DMS79 (cell line): Measurements from ENCODE around the gene RAD51B.
A peak's percentile ranks its signal among the peaks of the same experiment; 100 is the strongest.
"Not testable (repeated sequence)": the region's sequence is repeated elsewhere in the genome, so short reads cannot be mapped to it uniquely, and the experiment has no call there.

Experiments
- DNase-seq: peaks from one replicate; lab custom pipeline; 2025; lab: John Stamatoyannopoulos, UW

The RAD51B gene

GRCh38 chr14:67819563-67820421, at the start of gene RAD51B:
Gene RAD51B (plus strand): TSS chr14:67819779.
- DNase-seq, result peak; percentile 81

DNA sequence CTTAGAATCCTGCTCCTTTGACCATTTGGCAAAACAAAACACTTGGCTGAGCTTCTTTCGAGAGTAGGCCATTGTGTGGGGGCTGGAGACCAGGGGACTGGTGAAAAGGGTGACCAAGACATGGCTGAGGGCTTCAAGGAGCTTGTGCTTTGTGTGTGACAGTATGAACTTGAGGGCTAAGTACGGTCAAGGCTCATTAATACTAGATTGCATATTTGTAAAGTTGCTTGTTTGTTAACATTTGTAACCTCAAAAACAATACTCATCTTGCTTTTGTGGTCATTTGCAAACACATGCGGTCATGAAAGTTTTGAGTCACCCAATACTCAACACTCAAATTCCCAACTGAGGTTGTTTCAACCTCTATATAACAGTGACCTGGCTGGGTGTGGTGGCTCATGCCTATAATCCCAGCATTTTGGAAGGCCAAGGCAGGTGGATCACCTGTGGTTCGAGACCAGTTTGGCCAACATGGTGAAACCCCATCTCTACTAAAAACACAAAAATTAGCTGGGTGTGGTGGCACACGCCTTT, 45.7 kb upstream of the RAD51B start:
- peak; percentile 43 for DNase-seq

DNA sequence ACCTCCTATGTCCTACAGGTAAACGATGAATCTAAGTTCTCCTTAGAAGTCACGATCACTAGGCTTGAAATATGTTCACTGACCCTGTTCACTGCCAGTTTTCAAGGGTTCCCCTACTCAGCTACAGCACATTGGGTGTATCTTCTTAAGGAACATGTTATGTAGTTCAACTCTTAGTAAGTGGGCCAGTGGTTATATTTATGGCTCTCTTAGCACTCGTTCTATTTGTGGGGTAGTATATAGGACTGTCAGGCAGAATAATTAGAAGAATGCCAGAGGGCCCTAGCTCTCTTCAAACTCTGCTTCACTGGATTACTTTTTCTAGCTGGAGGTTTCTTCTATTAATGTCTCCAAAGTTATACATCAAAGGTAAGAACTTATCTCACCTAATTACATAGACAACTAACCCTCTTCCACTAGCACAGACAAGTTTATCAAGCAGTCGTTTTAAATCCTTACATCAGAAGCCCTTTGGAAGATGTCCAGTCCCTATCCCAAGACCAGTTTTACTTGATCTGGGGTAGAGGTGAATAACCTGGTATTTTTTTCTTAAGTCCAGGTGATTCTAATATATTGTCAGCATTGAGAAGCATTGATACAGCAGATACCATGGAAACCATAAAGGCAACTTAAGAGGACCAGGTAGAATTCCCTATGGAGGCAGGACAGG, 42.8 kb upstream of the RAD51B start:
- DNase-seq, result no peak

- no peak for DNase-seq
These were observed 40.8 kb upstream of the RAD51B start for GRCh38 chr14:67778792-67779191.

- no peak for DNase-seq
These were observed 37.5 kb upstream of the RAD51B start for GRCh38 chr14:67782090-67782489.

GRCh38 chr14:67784244-67784823, 35.2 kb upstream of the RAD51B start:
- no peak for DNase-seq

DNA sequence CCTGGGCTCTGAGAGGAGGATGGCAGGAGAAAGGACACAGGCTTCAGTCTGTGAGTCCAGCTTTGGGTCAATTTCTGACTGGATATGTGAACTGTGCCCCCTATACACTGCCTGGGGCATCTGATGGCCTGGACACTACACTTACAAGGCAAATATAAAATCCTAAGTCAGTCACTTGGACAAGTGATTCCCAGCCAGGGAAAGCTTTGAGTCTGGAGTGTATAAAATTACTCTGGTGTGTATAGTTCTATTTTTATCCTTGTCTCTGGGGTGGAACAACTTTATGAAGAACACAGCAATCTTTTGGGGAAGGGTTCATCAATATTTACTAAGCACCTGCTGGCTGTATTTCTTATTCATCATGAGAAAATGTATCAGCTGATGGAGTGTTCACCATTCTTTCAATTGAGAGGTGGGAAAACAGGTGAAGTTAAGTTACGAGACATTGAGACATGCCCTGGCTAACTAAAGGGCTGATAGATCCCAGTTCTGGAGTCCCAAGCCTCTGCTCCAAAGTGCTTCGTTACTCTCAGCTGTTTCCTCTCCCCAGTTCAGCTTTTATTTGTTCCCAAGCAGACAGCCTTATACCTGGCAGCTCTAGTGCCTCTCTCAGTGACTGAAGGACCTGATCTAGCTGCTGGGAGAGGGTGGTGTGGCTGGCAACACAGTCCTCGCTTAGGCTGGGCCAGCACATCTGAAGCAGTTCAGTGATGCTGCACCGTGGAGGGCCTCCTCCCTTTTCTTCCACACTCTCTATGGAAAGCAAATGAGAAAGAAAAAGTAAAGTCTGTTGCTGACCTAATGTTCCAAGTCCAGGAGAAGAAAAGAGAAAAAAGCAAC, 34.1 kb upstream of the RAD51B start:
- no peak for DNase-seq

DNA sequence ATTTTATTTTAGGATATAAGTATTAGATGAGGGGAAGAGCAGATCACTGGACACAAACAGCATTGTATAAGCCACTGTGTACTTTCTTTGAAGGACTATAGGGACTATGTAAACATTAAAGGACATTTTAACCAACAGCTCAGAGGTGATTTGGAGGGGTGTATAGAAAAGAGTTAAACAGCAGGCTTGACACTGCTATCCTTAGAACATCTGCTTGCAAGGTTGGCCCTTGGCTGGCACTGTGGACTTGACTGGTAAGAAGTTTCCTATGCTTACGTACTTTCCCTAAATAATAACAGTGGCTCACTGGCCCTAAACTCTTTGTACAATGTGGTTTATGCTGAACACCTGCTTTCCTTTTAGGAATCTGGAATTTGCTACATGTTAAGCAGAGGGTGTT, 31.9 kb upstream of the RAD51B start:
- DNase-seq, result no peak

- no peak for DNase-seq
These were observed 20.8 kb upstream of the RAD51B start for GRCh38 chr14:67798731-67799130.

GRCh38 chr14:67800743-67801142, 18.8 kb upstream of the RAD51B start:
- DNase-seq, result no peak

- no peak for DNase-seq
These were observed 13.3 kb upstream of the RAD51B start for GRCh38 chr14:67806246-67806645.

DNA sequence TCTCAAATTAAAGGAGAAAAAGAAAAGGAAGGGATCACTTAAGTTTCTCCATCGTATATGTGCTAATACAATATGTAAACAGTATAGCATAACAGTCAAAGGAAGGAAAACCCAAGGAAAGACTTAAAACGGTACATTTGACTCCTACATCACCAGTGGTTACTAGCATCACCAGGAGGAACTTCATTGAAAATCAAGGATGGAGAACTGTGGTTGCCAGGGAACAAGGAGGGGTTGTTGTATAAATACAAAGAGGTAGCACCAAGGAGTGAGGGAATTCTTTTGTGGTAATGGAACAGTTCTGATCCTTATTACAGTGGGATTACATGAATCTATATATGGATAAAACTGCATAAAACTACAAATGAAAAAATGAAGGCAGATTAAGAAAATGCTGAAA, 4.8 kb upstream of the RAD51B start:
- DNase-seq, result no peak

GRCh38 chr14:67815573-67816225, 3.9 kb upstream of the RAD51B start:
- DNase-seq, result peak; percentile 48

DNA sequence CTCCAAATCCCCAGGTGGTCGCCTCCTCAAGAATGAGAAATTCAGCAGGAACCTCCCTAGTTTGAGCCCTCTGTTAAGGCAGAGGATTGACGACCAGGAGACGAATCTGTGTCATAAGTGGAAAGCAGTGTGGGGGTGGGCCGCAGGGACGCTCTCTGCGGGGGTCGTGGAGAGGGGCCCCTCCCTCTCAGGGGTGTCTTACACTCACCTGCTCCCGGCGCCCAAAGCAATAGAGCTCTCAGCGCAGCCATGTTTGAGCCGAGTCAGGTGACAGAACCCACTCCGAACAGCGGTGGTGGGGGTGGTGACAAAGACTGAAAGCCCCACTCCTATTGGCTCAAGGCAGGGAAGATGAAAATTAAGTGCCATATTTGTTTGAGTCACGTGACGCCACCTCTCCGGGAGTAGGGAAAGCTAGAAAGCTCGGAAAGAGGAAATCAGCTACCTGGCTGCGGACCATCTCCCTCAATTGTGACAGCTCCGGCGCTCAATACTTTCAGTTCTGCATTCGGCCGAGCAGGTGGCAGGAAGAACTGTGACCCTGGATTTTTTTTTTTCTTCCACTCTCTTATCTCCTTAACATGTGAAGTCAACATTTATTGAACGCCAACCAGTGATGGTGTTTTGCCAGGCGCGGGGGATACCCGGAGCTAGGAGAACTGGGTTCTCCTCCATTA, 3.1 kb upstream of the RAD51B start, which contains the start of gene ZFYVE26:
TSS of gene ZFYVE26 (minus strand) at position 265 of the 677 bp plus-strand sequence. CDS start 627 bp downstream, outside the sequence.
- DNase-seq, result peak; percentile 100

GRCh38 chr14:67817750-67818438, 1.7 kb upstream of the RAD51B start:
- DNase-seq, result no peak

DNA sequence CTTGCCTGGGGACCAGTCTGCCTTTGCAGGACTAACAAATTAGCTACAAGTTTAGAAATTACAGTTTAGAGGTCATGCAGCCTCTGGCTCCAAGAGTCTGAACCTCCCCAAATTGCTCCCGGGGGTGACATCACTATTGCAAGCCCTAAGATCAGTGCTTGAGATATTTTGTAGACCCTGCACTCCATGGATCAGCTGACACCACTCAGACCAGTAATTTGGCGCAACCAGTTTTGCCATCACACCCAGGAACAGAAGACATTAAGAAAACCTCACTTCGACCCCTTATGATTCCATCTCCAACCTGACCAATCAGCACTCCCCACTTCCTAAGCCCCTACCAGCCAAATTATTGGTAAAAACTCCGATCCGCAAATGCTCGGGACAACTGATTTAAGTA, 1.1 kb upstream of the RAD51B start:
- not testable (repeated sequence) for DNase-seq

DNA sequence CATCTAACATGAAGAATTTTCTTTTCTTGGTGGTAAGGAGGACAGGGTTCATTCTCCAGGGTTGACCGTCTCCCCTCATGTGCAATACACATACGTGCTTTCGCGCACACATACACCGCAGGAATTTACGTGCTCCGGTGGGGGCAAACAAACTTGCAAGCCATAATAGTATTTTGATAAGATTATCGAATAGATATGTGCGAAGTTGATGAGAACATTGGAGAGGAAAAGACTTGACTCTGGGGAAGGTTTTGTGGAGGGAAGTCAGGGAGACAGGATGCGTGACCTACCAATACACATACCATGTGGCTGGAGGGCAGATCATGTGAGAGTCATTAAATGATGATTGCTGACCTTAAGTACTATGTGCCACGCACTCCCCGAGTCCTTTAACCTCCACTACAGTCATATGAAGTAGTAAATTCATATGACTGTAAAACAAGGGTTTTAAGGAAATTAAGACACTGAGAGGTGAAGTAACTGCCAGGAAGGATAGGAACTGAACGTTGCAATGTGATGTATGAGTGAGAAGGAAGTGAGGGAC, 921 bp downstream of the RAD51B start:
- DNase-seq, result no peak

DNA sequence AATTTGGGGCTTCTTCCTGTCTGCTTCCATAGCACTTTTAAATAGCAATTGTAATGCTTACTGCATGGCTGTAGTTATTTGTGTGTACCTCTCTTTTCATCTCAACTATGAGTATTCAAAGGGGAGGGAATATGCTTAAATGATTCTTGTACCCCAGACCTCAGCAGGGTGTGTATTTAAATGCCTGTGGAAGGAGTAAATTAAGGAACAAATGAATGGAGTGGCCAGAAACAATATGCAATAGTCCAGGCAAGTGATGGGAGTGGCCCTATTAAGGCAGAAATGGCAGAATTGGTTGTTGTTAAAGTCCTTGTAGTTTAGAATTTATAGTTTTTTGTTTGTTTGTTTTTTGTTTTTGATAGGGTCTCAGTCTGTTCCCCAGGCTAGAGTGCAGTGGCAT, 1.5 kb downstream of the RAD51B start:
- DNase-seq, result no peak

DNA sequence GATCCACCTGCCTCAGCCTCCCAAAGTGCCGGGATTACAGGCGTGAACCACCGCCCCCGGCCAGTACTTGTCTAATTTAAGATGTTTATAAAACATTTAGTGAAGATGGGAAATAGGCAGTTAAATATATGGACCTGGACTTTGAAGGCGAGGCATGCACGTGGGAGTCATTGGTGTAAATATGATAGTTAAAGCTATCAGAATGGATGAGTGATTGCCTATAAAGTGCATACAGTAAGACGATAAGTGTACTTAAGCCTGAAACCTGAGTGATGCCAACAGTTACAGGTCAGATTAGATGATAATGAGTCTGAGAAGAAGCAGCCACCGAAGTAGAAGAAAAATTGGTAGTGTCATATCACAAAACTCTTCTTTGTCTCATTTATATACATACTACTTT, 11.5 kb downstream of the RAD51B start:
- no peak for DNase-seq

DNA sequence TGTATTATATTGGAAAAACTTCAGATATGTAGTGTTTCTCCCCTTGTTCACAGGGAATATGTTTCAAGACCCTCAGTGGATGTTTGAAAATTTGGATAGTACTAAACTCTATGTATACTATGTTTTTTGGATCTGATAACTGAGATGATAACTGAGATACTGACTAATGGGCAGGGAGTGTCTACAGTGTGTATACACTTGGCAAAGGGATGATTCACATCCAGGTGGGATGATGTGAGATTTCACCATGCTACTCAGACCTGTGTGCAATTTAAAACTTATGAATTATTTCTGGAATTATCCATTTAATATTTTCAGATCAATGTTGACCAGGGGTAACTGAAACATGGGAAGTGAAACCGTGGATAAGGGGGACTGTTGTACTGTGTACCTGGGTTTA, 13.8 kb downstream of the RAD51B start:
- DNase-seq, result no peak
